GM12878 (cell line): ENCODE results near the gene KIF21A.

Experiments
- MLLT1 ChIP-seq: fragments of 450-650 bp; IDR thresholded peaks from 2 replicates; pipeline ENCODE4 v1.6.1; 2016; ENCODE audit warnings: mild to moderate bottlenecking
- REST ChIP-seq: IDR thresholded peaks from 2 replicates; pipeline ENCODE4 v1.6.1; 2012; ENCODE audit warnings: mild to moderate bottlenecking, low read depth, low read length
- ZNF24 ChIP-seq: fragments of 450-650 bp; IDR thresholded peaks from 2 replicates; pipeline ENCODE4 v1.6.1; 2017; ENCODE audit warnings: antibody characterized with exemption, mild to moderate bottlenecking

DNA sequence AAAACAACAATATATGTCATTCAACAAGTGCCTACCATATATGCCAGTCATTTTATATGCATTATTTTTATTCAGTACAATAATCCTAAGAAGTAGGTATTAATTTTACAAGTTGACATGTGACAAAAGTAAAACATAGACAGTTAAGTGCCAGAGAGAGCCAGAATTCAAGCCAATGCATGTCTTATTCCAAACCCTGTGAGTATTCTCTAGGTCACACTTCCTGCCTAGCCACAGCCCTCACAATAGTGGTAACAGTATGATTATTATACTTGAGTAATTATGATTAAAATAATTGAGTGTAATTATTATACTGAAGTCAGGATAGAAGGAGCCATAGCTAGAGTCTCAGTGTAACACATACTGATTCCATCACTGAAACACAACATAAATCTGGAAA, 52.2 kb downstream of the KIF21A start:
- TF ChIP-seq ZNF24 (no peak), REST (no peak), MLLT1 (no peak)
